ENCODE results near the gene SPACDR. TPM values are rescaled to one million over a fixed set of nuclear protein-coding genes. Genes with fewer than 3 reads are reported as not detected.

SPACDR gene
- total and polyA plus RNA-seq, 9 of the 15 experiments (the other 6 are each of a cell fraction or from before 2014, with no cell fraction given): 0.07 to 0.55 (median 0.14) TPM; not detected in 1

- peak; percentile 6; the same call in 1 of the 2 replicates for TF ChIP-seq RERE (CRISPR knock-in tag; IDR thresholded peaks at IDR 0.05; ENCODE audit: borderline replicate concordance)
- TF ChIP-seq HDAC6 (IDR thresholded peaks at IDR 0.05; ENCODE audit: low read depth, low read length): 0 out of 2 replicates have a peak, but pooled peaks have one; percentile 33
- TF ChIP-seq ZC3H4 (CRISPR knock-in tag; IDR thresholded peaks at IDR 0.05; ENCODE audit: borderline replicate concordance): peak; percentile 73; the same call in 1 of the 2 replicates
- peak; percentile 83 for TF ChIP-seq L3MBTL2 (IDR thresholded peaks at IDR 0.05)
- peak; percentile 41; the same call in 1 of the 2 replicates for TF ChIP-seq ETV5 (CRISPR knock-in tag; IDR thresholded peaks at IDR 0.05; ENCODE audit: low read depth)
- TF ChIP-seq SMAD2 (IDR thresholded peaks at IDR 0.05; ENCODE audit: low read depth, low read length): no peak
- peak; percentile 45; the same call in 1 of the 2 replicates for TF ChIP-seq E2F1 (CRISPR knock-in tag; IDR thresholded peaks at IDR 0.05)
- peak; percentile 39; the same call in 1 of the 2 replicates for TF ChIP-seq TGIF2 (CRISPR knock-in tag; IDR thresholded peaks at IDR 0.05)
- 0 out of 2 replicates have a peak, but pooled peaks have one; percentile 25 for TF ChIP-seq BCOR (IDR thresholded peaks at IDR 0.05)
- TF ChIP-seq PREB (CRISPR knock-in tag; IDR thresholded peaks at IDR 0.05): 0 out of 2 replicates have a peak, but pooled peaks have one; percentile 93
- TF ChIP-seq SMAD1 (IDR thresholded peaks at IDR 0.05; ENCODE audit: low read depth, low read length, partially characterized antibody): peak; percentile 12
- TF ChIP-seq SP1 (CRISPR knock-in tag; IDR thresholded peaks at IDR 0.05): peak; percentile 42; the same call in 1 of the 2 replicates
- peak; percentile 11; the same call in 1 of the 2 replicates for TF ChIP-seq LCOR (CRISPR knock-in tag; IDR thresholded peaks at IDR 0.05)
- TF ChIP-seq SAFB (IDR thresholded peaks at IDR 0.05; ENCODE audit: borderline replicate concordance, low read depth, low read length): peak; percentile 40; the same call in 1 of the 2 replicates
- TF ChIP-seq MNT (conservative IDR thresholded peaks at IDR 0.05): peak; percentile 62 to 69
Measured at GRCh38 chr7:100435401-100436304, 28.4 kb downstream of the SPACDR start (continued).

All from K562 (cell line).